Ascending aorta (tissue), 2 donors: ENCODE measurements around the gene PKN1. TPM values are rescaled to one million over a fixed set of nuclear protein-coding genes. Genes with fewer than 3 reads are reported as not detected.

Experiments
- DNase-seq, 2 donors: peaks; one replicate each; pipeline ENCODE4 v3.0.0-alpha.2; 2019; ENCODE audit warnings: low spot score in 2 of 2
- H3K27ac ChIP-seq, 2 donors: fragments of 200-600 bp; sonication (generic); one replicate each; pipeline ENCODE4 v1.5.1; 2016 to 2017; ENCODE audit warnings: mild to moderate bottlenecking in 1 of 2
- H3K27me3 ChIP-seq: fragments of 200-600 bp; sonication (generic); one replicate; pipeline ENCODE4 v1.5.1; 2017
- H3K36me3 ChIP-seq, 2 donors: fragments of 200-600 bp; sonication (generic); one replicate each; pipeline ENCODE4 v1.5.1; 2016
- H3K4me1 ChIP-seq, 2 donors: fragments of 200-600 bp; sonication (generic); one replicate each; pipeline ENCODE4 v1.5.1; 2016 to 2017; ENCODE audit warnings: mild to moderate bottlenecking in 1 of 2
- H3K4me3 ChIP-seq, 2 donors: fragments of 200-600 bp; sonication (generic); one replicate each; pipeline ENCODE4 v1.5.1; 2016 to 2017; ENCODE audit warnings: mild to moderate bottlenecking in 1 of 2
- H3K9me3 ChIP-seq, 2 donors: fragments of 200-600 bp; sonication (generic); one replicate each; pipeline ENCODE4 v1.5.1; 2016
- CTCF ChIP-seq, 3 experiments: fragments of 200-600 bp in 2 of 3; fragments of 450-650 bp in 1 of 3; sonication (generic) in 2 of 3; IDR thresholded peaks; one replicate each; pipeline ENCODE4 v1.5.1; 2016 to 2019; ENCODE audit warnings: antibody characterized with exemption in 3 of 3, mild to moderate bottlenecking in 1 of 3, moderate library complexity in 1 of 3
- intact Hi-C: fragments of 100-400 bp; cut with DNase I; formaldehyde crosslinking; loops from one replicate; pipeline ENCODE4 v1.15.1; 2023
- total RNA-seq: library from RNA; depleted of rRNA; stranded (reverse); fragments of >200 nt; gene quantifications from one replicate; pipeline ENCODE4 v1.1.0, GENCODE V29; 2016

PKN1 gene
- total RNA-seq, 1 donor from 2014 or later, result 231 TPM

- Histone ChIP-seq H3K27ac (peak overlapping the region; percentile 36 to 53), H3K9me3 (no peaks in the 10 kb centered on the region), H3K4me1 (peaks cover 0 to 17% of the 10 kb centered on the region in 2 donors), H3K4me3 (peak overlapping the region; percentile 90 to 93), H3K36me3 (peaks cover 12 to 14% of the 10 kb centered on the region in 2 donors), H3K27me3 (no peaks in the 10 kb centered on the region)
- DNase-seq, result no peak
- TF ChIP-seq CTCF (IDR thresholded peaks at IDR 0.05), result no peak
- intact Hi-C loops, result loop anchor here (1.0 to 5.0 kb wide), 4 partner anchors 23 to 413 kb away; partner anchors contain the start of genes DNAJB1 and TECR
Measured at GRCh38 chr19:14495672-14496028, 62.5 kb downstream of the PKN1 start.

GRCh38 chr19:14496029-14496833, 63.1 kb downstream of the PKN1 start, which contains the start of gene GIPC1:
Gene GIPC1 (minus strand): TSS chr19:14496127. CDS start chr19:14482976, 13,151 bp downstream.
- peak within 1 kb of the TSS; percentile 90 to 93 for H3K4me3 ChIP-seq
- DNase-seq, result peak; percentile 72 to 97
- intact Hi-C loops, result loop anchor here (1.0 to 5.0 kb wide), 4 partner anchors 22 to 414 kb away; partner anchors contain the start of genes DNAJB1 and TECR
- peak within 1 kb of the TSS; percentile 36 to 53 for H3K27ac ChIP-seq
- H3K4me1 ChIP-seq, result peaks cover 0 to 17% of the 10 kb centered on the region in 2 donors
- TF ChIP-seq CTCF (IDR thresholded peaks at IDR 0.05), result no peak
- no peaks in the 10 kb centered on the region for H3K27me3 ChIP-seq
- H3K36me3 ChIP-seq, result peaks cover 8 to 9% of the 10 kb centered on the region in 2 donors
- H3K9me3 ChIP-seq, result no peaks in the 10 kb centered on the region

- TF ChIP-seq CTCF (IDR thresholded peaks at IDR 0.05), result no peak
- DNase-seq, result no peak
- Histone ChIP-seq H3K9me3 (no peaks in the 10 kb centered on the region), H3K27ac (peak overlapping the region; percentile 24 to 51), H3K4me1 (peaks cover 0 to 17% of the 10 kb centered on the region in 2 donors), H3K4me3 (peak overlapping the region in 1 of 2 donors; percentile 90), H3K36me3 (peaks cover 3 to 4% of the 10 kb centered on the region in 2 donors), H3K27me3 (no peaks in the 10 kb centered on the region)
- intact Hi-C loops, result loop anchor here (1.0 to 5.0 kb wide), 4 partner anchors 21 to 415 kb away; partner anchors contain the start of genes DNAJB1 and TECR
Measured at GRCh38 chr19:14496834-14497227, 63.7 kb downstream of the PKN1 start.

GRCh38 chr19:14497228-14497921, 64.3 kb downstream of the PKN1 start:
- no peak overlapping the region for H3K4me3 ChIP-seq
- intact Hi-C loops, result loop anchor here (5.0 kb wide), 2 partner anchors 190 to 415 kb away; no protein-coding TSS in a partner anchor
- H3K27me3 ChIP-seq, result no peaks in the 10 kb centered on the region
- H3K9me3 ChIP-seq, result no peaks in the 10 kb centered on the region
- no peak for TF ChIP-seq CTCF (IDR thresholded peaks at IDR 0.05)
- peaks cover 0 to 17% of the 10 kb centered on the region in 2 donors for H3K4me1 ChIP-seq
- H3K36me3 ChIP-seq, result peaks cover 0 to 3% of the 10 kb centered on the region in 2 donors
- peak overlapping the region; percentile 24 to 51 for H3K27ac ChIP-seq
- DNase-seq, result no peak

- Histone ChIP-seq H3K27ac (no peak overlapping the region), H3K9me3 (no peaks in the 10 kb centered on the region), H3K4me3 (no peak overlapping the region), H3K36me3 (no peaks in the 10 kb centered on the region), H3K4me1 (no peaks in the 10 kb centered on the region), H3K27me3 (no peaks in the 10 kb centered on the region)
- TF ChIP-seq CTCF (IDR thresholded peaks at IDR 0.05), result no peak
- intact Hi-C loops, result no loop called here
- DNase-seq, result no peak
Measured at GRCh38 chr19:14502334-14503092, 69.4 kb downstream of the PKN1 start.
